Transverse colon (tissue), 4 donors: Measurements from ENCODE around the gene ZSCAN5C.
"Not testable (repeated sequence)": the region's sequence is repeated elsewhere in the genome, so short reads cannot be mapped to it uniquely, and the experiment has no call there.

Source experiments
- CTCF ChIP-seq, 5 experiments: fragments of 200-600 bp in 3 of 5; fragments of 450-650 bp in 2 of 5; sonication (generic) in 3 of 5; IDR thresholded peaks; 1 replicate in 2 of 5; 2 replicates in 3 of 5; pipeline ENCODE4 v1.5.1; 2016 to 2017; ENCODE audit warnings: antibody characterized with exemption in 5 of 5, inconsistent platforms in 3 of 5, mild to moderate bottlenecking in 2 of 5, moderate library complexity in 1 of 5
- EP300 ChIP-seq: sonication (generic); formaldehyde crosslinking; IDR thresholded peaks from one replicate; pipeline ENCODE4 v1.6.1; 2017; ENCODE audit warnings: antibody characterized with exemption, low read depth
- POLR2A ChIP-seq: fragments of 450-650 bp; IDR thresholded peaks from one replicate; pipeline ENCODE4 v1.6.1; 2016; ENCODE audit warnings: antibody characterized with exemption, mild to moderate bottlenecking, moderate library complexity
- POLR2AphosphoS5 ChIP-seq, 3 donors: sonication (generic); formaldehyde crosslinking; IDR thresholded peaks; one replicate each; pipeline ENCODE4 v1.6.1; 2016; ENCODE audit warnings: antibody characterized with exemption in 3 of 3

GRCh38 chr19:56175861-56176307 lies 26.2 kb upstream of the ZSCAN5C start, which contains the start of gene GALP:
- TF ChIP-seq CTCF (IDR thresholded peaks at IDR 0.05); EP300; POLR2AphosphoS5 (IDR thresholded peaks at IDR 0.05); POLR2A: not testable (repeated sequence)
